Activated gamma-delta T cell (primary cell): Measurements from ENCODE around the gene SFXN2.
"Not testable (repeated sequence)": the region's sequence is repeated elsewhere in the genome, so short reads cannot be mapped to it uniquely, and the experiment has no call there.

Experiments used
- DNase-seq: peaks from one replicate; lab custom pipeline; 2025; lab: John Stamatoyannopoulos, UW

Gene SFXN2

DNA sequence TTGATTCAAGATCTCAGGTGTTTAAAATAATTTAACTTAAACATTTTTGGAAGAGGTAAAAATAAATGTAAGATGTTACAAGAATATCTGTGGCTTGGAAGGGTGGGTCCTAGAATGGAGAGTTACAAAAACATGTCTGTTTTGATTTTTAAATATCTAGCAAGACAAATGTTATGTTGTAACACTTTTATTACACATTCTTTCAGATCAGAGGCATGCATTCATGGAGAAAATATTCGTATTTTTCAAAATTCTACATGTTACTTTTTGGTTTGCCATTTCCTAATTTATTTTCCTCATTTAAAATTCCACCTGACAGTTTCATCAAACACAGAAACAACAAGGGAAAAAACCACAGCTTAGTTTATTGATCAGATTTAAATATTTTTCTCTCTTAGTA, 39.3 kb downstream of the SFXN2 start:
- DNase-seq, result no peak

DNA sequence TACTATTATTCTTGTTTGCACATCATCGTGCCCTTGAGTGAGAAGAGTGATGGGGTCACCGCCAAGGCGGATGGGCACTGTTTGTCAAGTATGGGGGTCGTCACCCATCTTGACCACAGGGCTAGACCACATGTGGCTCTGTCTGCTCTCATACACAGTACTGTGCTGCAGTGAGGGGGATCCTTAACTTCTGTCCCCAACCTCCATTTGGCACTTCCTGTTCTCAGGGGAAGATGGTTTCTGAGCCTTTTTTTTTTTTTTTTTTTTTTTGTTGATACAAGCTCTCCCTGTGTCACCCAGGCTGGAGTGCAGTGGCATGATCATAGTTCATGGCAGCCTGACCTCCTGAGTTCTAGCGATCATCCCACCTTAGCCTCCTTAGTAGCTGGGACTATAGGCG, 42.9 kb downstream of the SFXN2 start:
- DNase-seq, result no peak

DNA sequence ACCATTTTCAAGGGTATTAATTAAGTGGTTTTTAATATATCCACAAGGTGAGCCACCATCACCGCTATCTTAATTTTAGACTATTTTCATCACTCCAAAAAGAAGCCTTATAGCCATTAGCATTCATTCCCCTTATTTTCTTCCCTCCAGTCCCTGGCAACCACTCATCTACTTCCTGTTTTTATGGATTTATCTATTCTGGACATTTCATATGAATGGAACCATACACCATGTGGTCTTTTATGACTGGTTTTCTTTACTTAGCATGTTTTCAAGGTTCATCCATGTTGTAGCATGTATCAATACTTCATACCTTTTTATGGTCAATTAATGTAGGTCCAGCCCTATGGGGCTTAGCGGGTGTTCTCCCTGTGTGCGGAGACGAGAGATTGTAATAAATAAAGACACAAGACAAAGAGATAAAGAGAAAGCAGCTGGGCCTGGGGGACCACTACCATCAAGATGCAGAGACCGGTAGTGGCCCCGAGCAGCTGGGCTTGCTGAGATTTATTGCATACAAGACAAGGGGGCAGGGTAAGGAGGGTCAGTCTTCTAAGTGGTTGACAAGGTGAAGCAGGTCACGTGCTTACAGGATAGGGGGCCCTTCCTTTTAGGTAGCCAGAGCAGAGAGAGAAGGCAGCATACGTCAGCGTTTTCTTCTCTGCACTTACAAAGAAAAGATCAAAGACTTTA, 44.0 kb downstream of the SFXN2 start:
- DNase-seq, result no peak

DNA sequence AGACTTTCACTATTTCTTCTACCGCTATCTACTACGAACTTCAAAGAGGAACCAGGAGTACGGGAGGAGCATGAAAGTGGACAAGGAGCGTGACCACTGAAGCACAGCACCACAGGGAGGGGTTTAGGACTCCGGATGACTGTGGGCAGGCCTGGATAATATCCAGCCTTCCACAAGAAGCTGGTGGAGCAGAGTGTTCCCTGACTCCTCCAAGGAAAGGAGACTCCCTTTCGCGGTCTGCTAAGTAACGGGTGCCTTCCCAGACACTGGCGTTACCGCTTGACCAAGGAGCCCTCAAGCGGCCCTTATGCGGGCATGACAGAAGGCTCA, 44.5 kb downstream of the SFXN2 start:
- not testable (repeated sequence) for DNase-seq

DNA sequence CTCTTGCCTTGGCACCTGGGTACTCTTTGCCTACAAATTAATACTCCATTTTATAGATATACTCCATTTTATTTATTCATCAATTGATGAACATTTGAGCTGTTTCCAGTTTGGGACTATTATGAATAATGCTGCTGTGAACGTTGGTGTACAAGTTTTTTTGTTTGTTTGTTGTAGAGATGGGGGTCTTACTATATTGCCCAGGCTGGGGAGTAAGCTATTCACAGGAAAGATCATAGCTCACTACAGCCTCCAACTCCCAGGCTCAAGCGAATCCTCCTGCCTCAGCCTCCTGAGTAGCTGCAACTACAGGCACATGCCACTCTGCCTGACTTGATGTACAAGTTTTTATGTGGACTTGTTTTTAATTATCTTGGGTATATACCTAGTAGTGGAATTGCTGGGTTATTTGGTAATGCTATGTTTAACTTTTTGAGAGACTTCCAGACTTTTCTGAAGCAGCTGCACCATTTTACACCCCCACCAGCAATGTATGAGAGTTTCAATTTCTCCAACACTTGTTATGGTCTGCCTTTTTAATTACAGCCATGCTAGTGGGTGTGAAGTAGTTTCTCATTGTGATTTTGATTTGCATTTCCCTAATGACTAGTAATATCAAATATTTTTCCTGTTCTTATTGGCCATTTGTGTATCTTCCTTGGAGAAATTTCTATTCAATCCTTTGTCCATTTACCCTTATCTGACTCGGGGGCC, 45.2 kb downstream of the SFXN2 start:
- no peak for DNase-seq

DNA sequence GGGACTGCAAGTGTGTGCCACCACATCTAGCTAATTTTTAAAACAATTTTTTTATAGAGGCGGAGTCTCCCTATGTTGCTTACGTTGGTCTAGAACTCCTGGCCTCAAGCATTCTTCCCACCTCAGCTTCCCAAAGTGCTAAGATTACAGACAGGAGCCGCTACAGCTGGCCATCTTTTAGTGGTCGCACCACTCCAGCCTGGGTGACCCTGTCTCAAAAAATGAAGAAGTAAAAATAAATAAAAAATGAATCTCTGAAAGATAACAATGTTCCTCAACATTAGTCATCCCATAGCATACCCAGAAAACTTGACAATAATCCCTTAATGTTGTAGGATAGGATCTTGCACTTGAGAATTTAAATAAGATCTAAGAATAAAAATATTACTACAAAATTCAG, 47.5 kb downstream of the SFXN2 start:
- DNase-seq, result no peak

DNA sequence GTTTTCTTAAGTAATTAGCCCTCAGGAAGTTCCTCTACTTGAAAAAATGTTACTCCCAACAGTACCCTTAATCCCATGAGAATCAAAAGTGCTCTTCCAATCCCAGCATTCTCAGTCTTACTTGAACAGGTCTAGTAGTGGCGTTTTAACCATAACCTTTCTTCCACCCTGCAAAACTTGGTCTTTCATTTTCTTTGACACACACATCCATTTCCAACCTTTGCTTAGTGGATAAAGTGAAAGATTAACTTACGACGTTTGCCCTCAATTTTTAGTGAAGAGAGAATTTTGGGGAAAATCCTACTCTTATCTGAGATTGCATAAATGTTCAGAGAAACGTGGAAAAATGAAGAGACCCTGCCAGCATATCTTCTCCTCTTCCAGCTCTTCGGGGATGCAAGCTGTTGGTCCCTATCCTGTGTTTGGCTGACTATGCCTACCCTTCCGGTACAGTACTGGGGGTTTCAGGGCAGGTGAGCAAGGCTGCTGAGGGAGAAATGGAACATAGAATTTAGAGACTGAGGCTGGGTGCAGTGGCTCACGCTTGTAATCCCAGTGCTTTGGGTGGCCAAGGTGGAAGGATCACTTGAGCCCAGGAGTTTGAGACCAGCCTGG, 48.1 kb downstream of the SFXN2 start:
- no peak for DNase-seq

DNA sequence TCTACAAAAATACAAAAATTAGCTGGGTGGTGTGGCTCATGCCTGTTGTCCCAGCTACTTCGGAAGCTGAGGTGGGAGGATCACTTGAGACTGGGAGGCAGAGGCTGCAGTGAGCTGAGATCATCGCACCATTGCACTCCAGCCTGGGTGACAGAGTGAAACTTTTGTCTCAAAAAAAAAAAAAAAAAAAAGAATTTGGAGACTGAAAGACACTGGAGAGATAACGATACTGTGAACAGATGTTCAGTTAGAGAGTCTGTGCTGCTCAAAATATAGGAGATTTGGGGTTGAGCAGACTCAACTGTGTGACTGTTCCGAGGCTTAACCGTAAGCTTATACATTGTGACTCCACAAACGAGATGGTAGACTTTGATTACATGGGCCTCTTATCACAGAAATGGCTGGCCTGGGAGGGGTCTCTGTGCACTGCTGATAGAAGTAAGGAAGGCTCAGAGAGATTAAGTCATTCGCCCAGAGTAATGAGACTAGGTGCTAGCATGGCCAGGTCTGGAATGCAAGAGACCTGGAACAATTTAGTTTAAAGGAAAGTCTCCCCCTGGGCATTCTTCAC, 48.7 kb downstream of the SFXN2 start:
- no peak for DNase-seq

DNA sequence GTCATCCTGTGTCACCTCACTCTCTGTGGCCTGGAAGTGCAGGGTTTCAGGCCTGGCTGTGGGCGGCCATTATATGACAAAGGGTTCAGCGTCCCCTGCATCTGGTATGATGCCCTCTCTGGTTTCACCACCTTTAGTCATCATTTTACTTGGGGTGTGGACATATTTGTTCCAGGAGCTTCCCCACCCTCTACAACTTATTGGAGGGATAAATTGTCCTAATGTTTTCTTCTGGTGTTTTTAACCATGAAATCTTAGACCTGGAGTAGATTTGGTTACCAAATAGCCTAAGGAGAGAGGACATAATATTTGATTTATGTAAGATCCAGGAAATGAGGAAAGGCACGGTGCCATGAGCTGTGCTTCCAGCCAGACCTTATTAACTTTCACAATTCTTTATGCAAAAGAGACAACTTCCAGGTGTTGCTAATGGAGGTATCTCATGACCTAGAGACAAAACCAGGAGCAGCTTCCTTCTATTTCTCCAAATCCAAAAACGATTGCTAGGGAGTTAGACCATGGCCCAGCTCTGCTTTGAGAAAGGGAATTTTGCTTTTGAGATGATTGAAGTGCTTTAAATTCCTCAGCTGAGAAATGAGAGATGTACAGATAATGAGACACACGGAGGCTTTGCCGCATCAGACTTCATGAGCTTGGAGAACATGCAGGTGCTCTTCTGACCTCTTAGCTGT, 50.2 kb downstream of the SFXN2 start:
- DNase-seq, result no peak

DNA sequence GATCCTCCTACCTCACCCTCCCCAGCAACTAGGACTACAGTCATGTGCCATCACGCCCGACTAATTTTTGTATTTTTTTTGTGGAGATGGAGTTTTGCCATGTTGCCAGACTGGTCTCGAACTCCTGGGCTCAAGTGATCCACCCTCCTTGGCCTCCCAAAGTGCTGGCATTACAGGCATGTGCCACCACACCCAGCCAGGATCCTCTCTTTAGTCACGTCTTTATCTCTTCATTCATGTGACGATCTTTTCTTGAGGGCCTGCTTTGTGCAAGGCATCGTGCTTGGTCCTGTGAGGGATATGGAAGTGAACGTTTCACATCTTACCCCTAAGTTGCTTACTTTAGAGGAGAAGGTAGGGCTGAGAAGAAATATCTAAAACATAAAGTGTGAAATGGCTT, 50.9 kb downstream of the SFXN2 start:
- no peak for DNase-seq

DNA sequence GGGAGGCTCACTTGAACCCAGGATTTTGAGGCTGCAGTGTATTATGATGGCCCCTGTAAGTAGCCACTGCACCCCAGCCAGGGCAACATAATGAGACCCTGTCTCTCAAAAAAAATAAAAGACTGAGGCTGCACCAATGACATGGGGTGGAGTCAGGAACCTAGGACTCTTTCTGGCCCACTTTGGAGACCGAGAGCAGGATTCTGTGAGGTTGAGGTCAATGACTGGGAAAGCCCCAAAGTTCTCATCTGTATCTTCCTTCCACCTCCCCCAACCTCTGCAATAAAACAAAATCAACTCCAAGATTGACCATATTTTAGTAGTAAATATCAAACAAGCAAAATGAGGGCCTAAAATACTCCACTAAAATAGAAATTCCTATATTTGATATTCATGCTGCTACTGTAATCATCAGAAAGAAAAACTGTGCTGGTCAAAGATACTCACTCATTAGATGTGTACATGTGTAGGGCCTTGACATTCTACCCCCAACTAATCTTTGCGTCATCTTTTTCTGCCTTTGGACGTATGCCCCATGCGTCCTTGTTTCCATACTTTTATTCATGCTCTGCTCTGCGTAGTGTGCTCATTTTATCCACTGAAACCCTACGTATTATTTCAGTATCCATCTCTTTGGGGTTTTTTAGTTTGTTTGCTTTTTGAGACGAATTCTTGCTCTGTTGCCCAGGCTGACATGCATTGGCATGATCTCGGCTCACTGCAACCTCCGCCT, 53.2 kb downstream of the SFXN2 start:
- no peak for DNase-seq

DNA sequence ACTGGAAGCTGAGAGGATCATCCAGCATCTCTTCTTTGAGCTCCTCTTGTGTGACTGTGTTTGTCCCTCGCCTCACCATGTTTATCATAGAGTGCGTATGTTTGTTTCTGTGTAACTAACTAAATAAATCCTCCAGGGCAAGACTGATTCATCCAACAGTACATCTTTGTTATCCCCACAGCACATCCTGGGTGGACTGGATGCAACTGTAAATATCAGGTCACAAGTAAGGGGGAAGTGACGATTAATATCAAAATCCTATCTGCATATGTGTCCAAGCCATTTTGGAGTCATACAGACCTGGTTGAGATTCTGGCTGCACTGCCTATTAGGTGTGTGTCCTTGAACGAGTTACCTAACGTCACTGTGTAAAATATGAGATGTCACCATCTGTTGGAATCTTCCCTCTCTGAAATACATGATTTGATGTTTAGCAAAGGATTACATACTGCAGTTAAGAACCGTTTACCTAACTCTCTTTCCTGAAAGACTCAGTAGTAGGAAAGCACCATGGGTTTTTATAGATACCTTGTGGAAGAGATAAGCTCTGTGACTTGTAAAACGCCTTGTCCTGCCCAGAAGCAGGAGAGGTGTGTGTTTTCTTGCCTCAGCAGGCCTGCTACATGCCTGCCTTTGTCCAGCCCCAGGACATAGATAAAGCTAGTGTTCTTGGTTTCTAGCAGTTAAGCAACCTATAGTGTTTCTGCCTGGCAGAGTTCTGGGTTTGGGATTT, 55.1 kb downstream of the SFXN2 start:
- DNase-seq, result no peak

DNA sequence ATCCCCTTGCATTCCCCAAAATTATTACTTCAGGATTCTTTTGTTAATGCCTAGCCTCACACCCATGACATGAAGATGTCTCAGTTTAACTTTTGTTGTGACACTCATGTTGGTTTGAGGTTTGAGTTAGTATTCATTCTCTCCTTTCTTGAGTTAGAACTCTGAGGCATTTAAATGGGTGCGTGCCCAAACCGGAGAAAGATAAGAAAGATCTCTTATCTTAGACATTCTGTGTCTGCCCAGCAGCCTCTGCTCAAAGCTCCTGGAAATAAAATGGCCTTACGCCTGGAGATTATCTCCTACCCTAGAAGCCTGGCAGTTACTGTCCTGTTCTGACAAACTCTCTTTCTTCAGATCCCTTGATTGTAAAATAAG, 55.7 kb downstream of the SFXN2 start:
- no peak for DNase-seq

DNA sequence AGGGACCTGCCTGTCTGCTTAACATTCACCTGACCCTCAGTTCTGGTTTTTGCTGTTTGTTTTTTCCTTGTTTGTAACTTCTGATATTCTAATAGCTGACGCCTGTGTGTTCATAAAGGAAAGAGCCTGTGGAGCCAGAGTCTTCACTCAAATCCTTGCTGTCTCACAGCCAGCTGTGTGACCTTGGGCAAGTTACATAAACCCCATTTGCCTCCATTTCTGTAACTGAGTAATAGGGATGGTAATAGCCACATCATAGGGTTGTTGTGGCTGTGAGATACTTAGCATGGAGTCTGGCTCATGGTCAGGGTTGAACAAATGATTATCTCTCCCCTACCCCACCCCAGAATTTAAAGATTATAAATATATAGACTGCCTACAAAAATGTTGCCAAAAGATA, 56.4 kb downstream of the SFXN2 start:
- DNase-seq, result no peak

DNA sequence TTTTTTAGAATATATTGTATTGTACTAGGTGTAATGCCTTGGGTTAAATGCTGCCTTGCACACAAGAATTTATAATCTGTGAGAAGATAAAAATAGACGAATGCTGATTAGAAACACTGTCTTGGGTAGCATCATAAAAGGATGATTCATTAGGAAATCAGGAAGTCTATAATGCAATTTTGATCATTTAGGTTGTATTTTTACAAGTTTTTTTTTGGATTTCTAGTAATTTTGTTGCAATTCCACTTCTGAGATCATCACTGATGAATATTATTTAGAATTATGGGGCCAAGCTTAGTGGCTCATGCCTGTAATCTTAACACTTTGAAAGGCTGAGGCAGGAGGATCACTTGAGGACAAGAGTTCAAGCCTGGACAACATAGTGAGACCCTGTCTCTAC, 58.9 kb downstream of the SFXN2 start:
- no peak for DNase-seq

DNA sequence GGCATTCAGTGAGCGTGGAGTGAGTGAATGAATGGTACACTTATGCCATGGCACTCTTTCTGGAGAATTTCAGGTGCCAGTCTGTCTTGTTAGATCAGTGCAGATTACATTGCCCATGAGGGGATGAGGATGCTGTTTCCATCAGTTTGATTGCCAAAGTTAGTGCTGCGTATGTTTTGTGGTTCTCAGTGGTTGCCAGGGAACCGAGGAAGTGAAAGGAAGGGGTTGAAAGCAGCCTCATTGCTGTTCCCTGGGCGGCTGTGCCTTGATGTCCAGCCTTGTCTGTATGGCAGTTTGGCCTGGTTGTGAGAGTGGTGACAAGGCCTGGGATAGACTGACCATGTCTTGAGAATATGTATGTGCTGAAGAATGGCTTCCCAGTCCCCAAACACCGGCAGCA, 59.5 kb downstream of the SFXN2 start:
- DNase-seq, result no peak

DNA sequence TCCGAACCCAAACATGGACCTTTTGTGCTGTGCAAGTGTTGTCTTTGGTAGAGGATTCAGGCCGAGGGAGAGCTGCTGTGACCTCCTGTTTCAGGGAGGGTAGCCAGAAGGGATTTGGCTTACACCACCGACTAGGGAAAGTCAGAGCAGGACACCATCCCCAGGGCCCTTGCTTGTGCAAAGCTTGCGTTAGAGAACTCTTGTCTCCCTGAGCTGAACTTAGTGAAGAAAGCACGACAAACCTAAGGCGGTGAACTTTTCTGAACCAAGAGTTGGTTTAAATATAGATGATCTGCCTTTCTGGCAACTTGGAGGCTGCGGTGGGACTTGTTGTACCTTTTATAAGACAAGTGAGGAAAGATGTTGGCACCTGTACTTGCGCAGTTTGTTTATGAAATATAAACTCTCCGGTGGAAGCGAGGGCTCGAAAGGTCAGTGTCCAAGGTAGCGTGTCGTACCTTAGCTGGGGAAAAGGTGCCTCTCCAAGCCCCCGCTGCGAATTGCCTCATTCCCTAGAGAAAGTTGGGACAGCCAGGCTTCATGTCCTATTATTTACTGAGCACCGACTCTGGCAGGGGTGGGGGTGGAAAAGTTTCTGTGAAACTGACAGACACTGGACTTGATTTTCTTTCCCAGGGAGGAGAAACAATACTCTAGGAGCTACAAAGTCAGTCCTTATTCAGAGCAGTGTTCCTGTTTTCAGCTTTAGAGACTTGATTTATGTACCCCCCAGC, 60.9 kb downstream of the SFXN2 start:
- DNase-seq, result no peak

DNA sequence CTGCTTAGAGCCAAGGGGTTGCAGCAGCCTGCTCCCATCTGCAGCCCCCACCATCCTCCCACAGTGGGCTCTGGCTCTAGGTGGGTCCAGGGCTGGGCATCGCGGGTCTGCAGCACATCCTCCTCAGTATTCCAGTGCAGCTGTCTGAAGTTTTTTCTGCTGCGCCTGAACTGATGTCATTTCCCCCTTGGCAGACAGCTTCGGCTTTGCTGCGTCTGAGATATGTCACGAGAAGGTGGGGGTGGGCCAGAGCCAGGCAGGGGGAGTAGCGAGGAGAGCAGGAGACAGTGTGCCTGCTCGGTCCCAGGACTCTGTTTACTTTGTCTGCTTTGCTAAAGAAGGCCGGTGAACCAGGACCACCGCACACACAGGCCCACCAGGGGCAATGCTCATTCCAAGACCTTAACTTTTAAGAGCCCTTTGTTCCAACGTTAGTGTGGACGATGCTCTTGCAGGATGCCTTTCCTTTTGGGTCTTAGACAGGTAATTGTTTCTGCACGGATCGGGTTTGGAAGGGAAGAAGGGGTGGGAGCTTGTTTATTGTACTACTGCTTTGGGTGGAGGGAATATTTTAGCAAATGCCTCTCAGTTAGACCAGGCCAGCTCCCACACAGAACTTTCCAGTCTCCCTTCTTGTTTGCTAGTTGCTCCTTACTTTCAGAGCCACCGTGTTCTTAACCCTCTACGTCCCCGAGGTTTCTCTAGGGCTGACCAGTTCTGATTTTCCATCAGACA, 61.7 kb downstream of the SFXN2 start:
- no peak for DNase-seq

DNA sequence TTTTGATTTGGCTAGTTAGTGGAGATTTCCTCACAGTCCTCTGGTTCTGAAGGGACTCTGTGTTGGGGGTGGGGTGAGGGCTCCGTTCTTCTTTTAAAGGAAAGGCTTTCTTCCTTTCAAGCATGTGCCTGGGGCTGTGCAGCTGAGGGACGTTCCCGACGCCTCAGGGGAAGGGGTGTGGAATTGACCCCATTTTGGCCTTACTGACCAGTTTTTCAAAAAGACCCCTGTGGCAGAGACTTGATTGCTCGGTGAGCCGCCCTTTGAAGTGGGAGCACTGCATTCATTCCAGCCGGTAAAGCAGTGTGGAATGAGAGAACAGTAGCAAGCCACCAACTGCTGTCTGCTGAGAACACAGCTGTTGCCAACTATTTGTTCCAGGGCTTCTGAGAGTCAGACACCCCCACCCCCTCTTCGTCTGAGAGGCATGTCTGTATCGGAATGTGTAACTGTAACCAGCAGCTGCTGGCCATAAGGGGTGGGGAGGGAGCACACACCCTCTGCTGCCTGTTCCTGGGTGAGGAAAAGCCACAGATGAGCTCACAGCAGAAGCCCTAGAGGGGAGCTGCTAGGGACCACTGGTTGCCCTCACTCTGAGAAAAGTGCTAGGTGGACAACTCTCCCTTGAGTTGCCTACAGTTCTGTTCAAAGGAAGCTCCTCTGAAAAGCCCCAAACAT, 62.5 kb downstream of the SFXN2 start:
- DNase-seq, result no peak
